ENCODE results near the gene OR4A15.

Gene OR4A15

GRCh38 chr11:55367674-55368073, at the start of gene OR4A15:
OR4A15 (plus strand) TSS chr11:55367974; CDS start chr11:55367974, 0 bp downstream.
- no peak for DNase-seq

GRCh38 chr11:55324500-55324899, 43.3 kb upstream of the OR4A15 start:
- DNase-seq: no peak

GRCh38 chr11:55342901-55343300, 24.9 kb upstream of the OR4A15 start, which contains the start of gene OR4A16:
OR4A16 (plus strand) TSS chr11:55343201; CDS start chr11:55343201, 0 bp downstream.
- no peak for DNase-seq

GRCh38 chr11:55345306-55345705, 22.5 kb upstream of the OR4A15 start:
- DNase-seq: no peak

- no peak for DNase-seq
These were observed 18.7 kb upstream of the OR4A15 start for GRCh38 chr11:55349032-55349431.

GRCh38 chr11:55357560-55358184, 10.1 kb upstream of the OR4A15 start:
- no peak for DNase-seq

- no peak for DNase-seq
These were observed 33.2 kb downstream of the OR4A15 start for GRCh38 chr11:55401011-55401410.

Data from SHP77 (cell line).